Activated CD4-positive, alpha-beta memory T cell treated with anti-CD3 and anti-CD28 coated beads, Interleukin-2, amount 10 ng/mL, durations not matched to agents 7 days and 5 days (primary cell): ENCODE measurements around the gene POLE. TPM values are rescaled to one million over a fixed set of nuclear protein-coding genes. Genes with fewer than 3 reads are reported as not detected.
"Not testable (repeated sequence)": the region's sequence is repeated elsewhere in the genome, so short reads cannot be mapped to it uniquely, and the experiment has no call there.

Experiments
- CTCF ChIA-PET: fragments of 350-600 bp; sonication (Branson Sonifier 250); formaldehyde crosslinking; loops from one replicate; lab custom pipeline; 2021; ENCODE audit warnings: antibody characterized with exemption, inconsistent platforms; lab: Charles Lee
- POLR2A ChIA-PET: fragments of 350-600 bp; sonication (Branson Sonifier 250); formaldehyde crosslinking; loops from one replicate; lab custom pipeline; 2021; ENCODE audit warnings: antibody characterized with exemption; lab: Charles Lee
- DNase-seq: peaks from one replicate; pipeline ENCODE4 v3.0.0-alpha.2; 2020
- H3K27ac Mint-ChIP-seq: one replicate; pipeline ENCODE4 v1.8.0; 2021; ENCODE audit warnings: mild to moderate bottlenecking, mixed read lengths
- H3K27me3 Mint-ChIP-seq: one replicate; pipeline ENCODE4 v1.8.0; 2021; ENCODE audit warnings: mixed read lengths
- H3K36me3 Mint-ChIP-seq: one replicate; pipeline ENCODE4 v1.8.0; 2021; ENCODE audit warnings: low read depth, mixed read lengths
- H3K4me1 Mint-ChIP-seq: one replicate; pipeline ENCODE4 v1.8.0; 2021; ENCODE audit warnings: mixed read lengths
- H3K4me3 Mint-ChIP-seq: one replicate; pipeline ENCODE4 v1.8.0; 2021; ENCODE audit warnings: mild to moderate bottlenecking, mixed read lengths
- H3K9me3 Mint-ChIP-seq: one replicate; pipeline ENCODE4 v1.8.0; 2021; ENCODE audit warnings: mixed read lengths
- total RNA-seq, 2 experiments: library from RNA; stranded (reverse); gene quantifications; one replicate each; pipeline ENCODE4 v1.2.3, GENCODE V29; 2021

The POLE gene
- total RNA-seq, 2 experiments from 2014 or later, result 108 to 117 TPM

DNA sequence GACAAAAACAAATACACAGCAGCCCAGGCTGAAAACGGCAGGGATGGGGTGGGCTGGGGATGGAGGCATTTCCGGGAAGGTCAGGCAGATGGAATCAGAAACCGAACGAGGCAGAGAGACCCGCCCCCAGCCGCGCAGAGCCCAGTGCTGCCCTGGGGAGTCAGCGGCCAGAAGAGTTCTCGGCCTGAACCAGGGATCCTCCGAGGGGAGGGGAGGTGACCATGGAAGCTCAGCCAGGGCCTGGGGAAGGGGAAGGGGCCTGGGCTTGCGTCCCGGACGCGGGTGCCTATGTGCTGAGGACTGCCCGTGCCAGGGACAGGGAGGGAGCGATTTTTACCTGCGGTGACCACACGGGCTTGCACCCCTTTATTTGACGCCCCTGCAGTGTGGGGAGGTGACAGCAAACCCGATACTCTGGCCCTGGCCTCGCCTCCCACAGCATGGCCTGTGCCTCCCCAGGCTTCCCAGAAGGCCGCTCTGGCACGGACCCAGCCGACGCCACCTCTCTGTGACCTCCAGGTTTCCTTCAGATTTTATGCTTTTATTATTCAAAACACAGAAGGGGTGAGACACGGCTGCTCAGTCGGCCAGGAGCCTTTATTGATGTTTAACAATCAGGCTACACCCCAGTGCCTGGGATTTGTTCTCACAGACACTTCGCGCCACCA is 84.4 kb downstream of the POLE start:
- H3K4me1 Mint-ChIP-seq, result peaks cover 17% of the 10 kb centered on the region
- no peak overlapping the region for H3K4me3 Mint-ChIP-seq
- no peak overlapping the region for H3K27ac Mint-ChIP-seq
- DNase-seq, result no peak
- ChIA-PET CTCF (interaction anchor here (0.7 to 1.2 kb wide), 2 partner anchors 12 to 888 kb away, joined by 3 to 5 read pairs; no protein-coding TSS in a partner anchor), POLR2A (no interaction called here)
- no peaks in the 10 kb centered on the region for H3K36me3 Mint-ChIP-seq
- H3K27me3 Mint-ChIP-seq, result peaks cover 57% of the 10 kb centered on the region
- H3K9me3 Mint-ChIP-seq, result no peaks in the 10 kb centered on the region

- no peak for DNase-seq
- H3K4me3 Mint-ChIP-seq, result peak overlapping the region; percentile 64
- H3K9me3 Mint-ChIP-seq, result no peaks in the 10 kb centered on the region
- H3K36me3 Mint-ChIP-seq, result no peaks in the 10 kb centered on the region
- H3K27ac Mint-ChIP-seq, result no peak overlapping the region
- POLR2A ChIA-PET, result no interaction called here
- CTCF ChIA-PET, result interaction anchor here (1.0 to 2.4 kb wide), 2 partner anchors 13 to 40 kb away, joined by 3 to 14 read pairs; no protein-coding TSS in a partner anchor
- H3K4me1 Mint-ChIP-seq, result peaks cover 22% of the 10 kb centered on the region
- H3K27me3 Mint-ChIP-seq, result peaks cover 56% of the 10 kb centered on the region
These were observed 85.8 kb downstream of the POLE start for GRCh38 chr12:132601171-132601883.

DNA sequence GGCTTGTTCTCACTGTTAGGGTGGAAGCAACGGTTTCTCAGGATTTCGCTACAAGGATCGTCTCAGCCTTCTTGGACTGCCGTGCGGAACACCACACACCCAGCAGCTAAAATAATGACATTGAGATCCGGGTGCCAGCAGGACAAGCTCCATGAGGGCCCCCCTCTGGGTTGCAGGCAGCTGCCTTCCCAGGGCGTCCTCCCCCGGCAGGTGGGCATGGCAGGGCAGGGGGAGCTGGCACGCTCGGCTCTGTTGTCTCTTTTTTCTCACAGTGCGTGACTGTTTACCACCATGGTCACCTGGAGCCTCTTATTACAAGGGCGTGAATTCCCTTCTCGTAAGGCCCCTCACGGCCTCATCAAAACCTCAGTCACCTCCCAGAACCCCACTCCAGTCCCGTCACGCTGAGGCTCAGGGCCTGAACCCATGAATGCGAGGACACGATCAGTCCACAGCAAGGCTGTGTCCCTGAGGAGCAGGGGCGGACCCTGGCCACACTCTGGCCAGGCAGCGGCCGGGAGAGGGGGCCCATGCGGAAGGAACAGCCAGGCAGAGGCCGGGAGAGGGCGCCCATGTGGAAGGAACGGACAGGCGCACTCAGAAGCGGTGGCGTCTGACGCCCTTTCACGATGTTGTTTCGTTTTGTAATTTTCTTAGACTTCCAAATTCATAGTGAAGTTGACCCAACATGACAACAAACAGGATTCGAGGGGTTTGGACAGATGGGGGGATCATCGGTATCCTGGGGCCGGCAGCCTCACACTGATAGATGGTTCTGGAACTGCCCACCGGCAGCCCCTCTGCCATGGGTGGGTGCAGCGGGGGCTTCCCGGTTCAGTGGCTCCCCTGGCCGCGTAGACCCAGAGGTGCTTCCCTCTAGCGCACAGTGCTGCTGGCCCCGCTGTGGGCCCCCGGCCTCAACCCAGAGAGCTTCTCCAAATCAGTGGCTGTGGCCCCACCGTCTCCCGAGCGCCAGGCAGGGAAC is 86.8 kb downstream of the POLE start:
- H3K4me1 Mint-ChIP-seq, result peaks cover 22% of the 10 kb centered on the region
- no peaks in the 10 kb centered on the region for H3K36me3 Mint-ChIP-seq
- no peaks in the 10 kb centered on the region for H3K9me3 Mint-ChIP-seq
- H3K27me3 Mint-ChIP-seq, result peaks cover 55% of the 10 kb centered on the region
- peak overlapping the region; percentile 64 for H3K4me3 Mint-ChIP-seq
- POLR2A ChIA-PET, result no interaction called here
- H3K27ac Mint-ChIP-seq, result no peak overlapping the region
- peak; percentile 47 for DNase-seq
- CTCF ChIA-PET, result interaction anchor here (1.0 to 2.4 kb wide), 3 partner anchors 8 to 39 kb away, joined by 3 to 14 read pairs (median 3); no protein-coding TSS in a partner anchor

GRCh38 chr12:132599502-132599901 is 87.6 kb downstream of the POLE start:
- H3K27ac Mint-ChIP-seq, POLR2A ChIA-PET: not testable (repeated sequence)

GRCh38 chr12:132597333-132598316 is 89.5 kb downstream of the POLE start:
- no peak for DNase-seq
- ChIA-PET CTCF (interaction anchor here (0.6 kb wide), 1 partner anchor 78 kb away, joined by 4 read pairs; no protein-coding TSS in a partner anchor), POLR2A (no interaction called here)
- Mint-ChIP-seq H3K4me1 (peaks cover 22% of the 10 kb centered on the region), H3K4me3 (peak overlapping the region; percentile 60), H3K36me3 (no peaks in the 10 kb centered on the region), H3K27me3 (peaks cover 38% of the 10 kb centered on the region), H3K9me3 (no peaks in the 10 kb centered on the region), H3K27ac (no peak overlapping the region)

More at GRCh38 chr12:132599502-132599901, 87.6 kb downstream of the POLE start:
- Mint-ChIP-seq H3K4me1 (peaks cover 22% of the 10 kb centered on the region), H3K27me3 (peaks cover 46% of the 10 kb centered on the region)
- not testable (repeated sequence) for H3K36me3 Mint-ChIP-seq, DNase-seq, H3K9me3 Mint-ChIP-seq, H3K4me3 Mint-ChIP-seq
- CTCF ChIA-PET, result interaction anchor here (1.2 to 2.4 kb wide), 2 partner anchors 9 to 15 kb away, joined by 3 to 14 read pairs; no protein-coding TSS in a partner anchor

- ChIA-PET POLR2A (no interaction called here), CTCF (interaction anchor here (1.7 kb wide), 1 partner anchor 17 kb away, joined by 7 read pairs; no protein-coding TSS in a partner anchor)
- Mint-ChIP-seq H3K27me3 (peaks cover 28% of the 10 kb centered on the region), H3K9me3 (no peaks in the 10 kb centered on the region), H3K4me3 (no peak overlapping the region), H3K27ac (no peak overlapping the region), H3K36me3 (no peaks in the 10 kb centered on the region), H3K4me1 (peaks cover 18% of the 10 kb centered on the region)
- no peak for DNase-seq
These were observed 91.1 kb downstream of the POLE start for GRCh38 chr12:132596016-132596415.

DNA sequence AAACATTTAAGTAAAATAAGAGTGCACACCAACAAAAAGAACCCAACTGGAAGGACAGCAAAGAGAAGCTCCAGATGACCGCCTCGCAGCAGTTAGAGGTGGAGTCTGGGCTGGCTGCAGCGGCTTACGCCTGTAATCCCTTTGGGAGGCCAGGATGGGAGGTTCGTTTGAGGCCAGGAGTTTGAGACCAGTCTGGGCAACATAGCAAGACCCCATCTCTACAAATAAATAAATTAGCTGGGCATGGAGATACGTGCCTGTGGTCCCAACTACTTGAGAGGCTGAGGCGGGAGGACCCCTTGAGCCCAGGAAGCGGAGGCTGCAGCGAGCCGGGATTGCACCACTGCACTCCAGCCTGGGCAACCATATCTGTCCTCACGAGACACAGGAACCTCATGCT is 92.0 kb downstream of the POLE start:
- POLR2A ChIA-PET, result no interaction called here
- Mint-ChIP-seq H3K36me3 (no peaks in the 10 kb centered on the region), H3K9me3 (no peaks in the 10 kb centered on the region), H3K27me3 (peaks cover 22% of the 10 kb centered on the region), H3K4me3 (no peak overlapping the region), H3K27ac (no peak overlapping the region), H3K4me1 (peaks cover 12% of the 10 kb centered on the region)
- CTCF ChIA-PET, result interaction anchor here (1.1 to 1.7 kb wide), 2 partner anchors 18 to 181 kb away, joined by 3 to 7 read pairs; no protein-coding TSS in a partner anchor
- DNase-seq, result no peak

DNA sequence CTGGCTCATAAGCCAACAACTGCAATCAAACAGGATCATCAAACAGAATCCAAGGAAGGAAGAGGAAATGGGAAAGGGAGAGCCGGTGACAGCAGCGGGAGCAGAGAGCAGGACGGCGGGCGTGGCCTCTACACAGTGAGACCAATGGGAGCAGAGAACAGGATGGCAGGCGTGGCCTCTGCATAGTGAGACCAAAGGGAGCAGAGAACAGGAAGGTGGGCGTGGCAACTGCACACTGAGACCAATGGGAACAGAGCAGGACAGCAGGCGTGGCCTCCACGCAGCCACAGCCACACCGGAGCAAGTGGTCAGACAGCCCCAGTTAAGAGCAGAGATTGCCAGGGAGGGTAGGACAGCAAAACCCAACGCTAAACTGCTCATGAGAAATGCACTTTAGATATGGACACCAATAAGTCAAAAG is 93.2 kb downstream of the POLE start:
- H3K27ac Mint-ChIP-seq, result no peak overlapping the region
- ChIA-PET CTCF (interaction anchor here (1.7 kb wide), 1 partner anchor 19 kb away, joined by 7 read pairs; no protein-coding TSS in a partner anchor), POLR2A (no interaction called here)
- peaks cover 10% of the 10 kb centered on the region for H3K4me1 Mint-ChIP-seq
- no peaks in the 10 kb centered on the region for H3K9me3 Mint-ChIP-seq
- H3K4me3 Mint-ChIP-seq, result no peak overlapping the region
- H3K36me3 Mint-ChIP-seq, result no peaks in the 10 kb centered on the region
- DNase-seq, result no peak
- H3K27me3 Mint-ChIP-seq, result peaks cover 13% of the 10 kb centered on the region

- peaks cover 9% of the 10 kb centered on the region for H3K27me3 Mint-ChIP-seq
- POLR2A ChIA-PET, result no interaction called here
- CTCF ChIA-PET, result no interaction called here
- H3K27ac Mint-ChIP-seq, result no peak overlapping the region
- DNase-seq, result no peak
- H3K4me1 Mint-ChIP-seq, result peaks cover 7% of the 10 kb centered on the region
- H3K4me3 Mint-ChIP-seq, result no peak overlapping the region
- H3K36me3 Mint-ChIP-seq, result no peaks in the 10 kb centered on the region
- H3K9me3 Mint-ChIP-seq, result no peaks in the 10 kb centered on the region
These were observed 93.6 kb downstream of the POLE start for GRCh38 chr12:132593521-132593920.

- Mint-ChIP-seq H3K4me1 (peaks cover 6% of the 10 kb centered on the region), H3K27me3 (peaks cover 8% of the 10 kb centered on the region), H3K9me3 (no peaks in the 10 kb centered on the region), H3K27ac (no peak overlapping the region), H3K36me3 (no peaks in the 10 kb centered on the region), H3K4me3 (no peak overlapping the region)
- CTCF ChIA-PET, result no interaction called here
- POLR2A ChIA-PET, result no interaction called here
- no peak for DNase-seq
These were observed 94.1 kb downstream of the POLE start for GRCh38 chr12:132593071-132593470.

GRCh38 chr12:132592282-132592970 is 94.7 kb downstream of the POLE start:
- POLR2A ChIA-PET, result no interaction called here
- no peak overlapping the region for H3K4me3 Mint-ChIP-seq
- no peak overlapping the region for H3K27ac Mint-ChIP-seq
- H3K9me3 Mint-ChIP-seq, result no peaks in the 10 kb centered on the region
- H3K4me1 Mint-ChIP-seq, result peaks cover 3% of the 10 kb centered on the region
- DNase-seq, result no peak
- CTCF ChIA-PET, result no interaction called here
- H3K36me3 Mint-ChIP-seq, result no peaks in the 10 kb centered on the region
- peaks cover 5% of the 10 kb centered on the region for H3K27me3 Mint-ChIP-seq
